Mucosa of descending colon (tissue), 3 donors: ENCODE data around the gene C2CD3. TPM values are rescaled to one million over a fixed set of nuclear protein-coding genes. Genes with fewer than 3 reads are reported as not detected.
A peak's percentile ranks its signal among the peaks of the same experiment; 100 is the strongest.
"Not testable (repeated sequence)": the region's sequence is repeated elsewhere in the genome, so short reads cannot be mapped to it uniquely, and the experiment has no call there.

Source experiments
- ATAC-seq: fragments of 200-7000 bp; cut with Tn5 transposase; one replicate; pipeline ENCODE4 v1.9.1; 2020; ENCODE audit warnings: mild to moderate bottlenecking, moderate library complexity
- DNase-seq, 3 donors: peaks; one replicate each; pipeline ENCODE4 v3.0.0-alpha.2; 2020
- H3K36me3 ChIP-seq: fragments of 200-600 bp; one replicate; pipeline ENCODE4 v1.8.0; 2021; ENCODE audit warnings: low read depth, mild to moderate bottlenecking
- H3K4me1 ChIP-seq: fragments of 200-600 bp; one replicate; pipeline ENCODE4 v1.8.0; 2021; ENCODE audit warnings: low read depth, mild to moderate bottlenecking
- H3K4me3 ChIP-seq: fragments of 200-600 bp; one replicate; pipeline ENCODE4 v1.8.0; 2021; ENCODE audit warnings: mild to moderate bottlenecking
- H3K9me3 ChIP-seq: fragments of 200-600 bp; one replicate; pipeline ENCODE4 v1.8.0; 2021; ENCODE audit warnings: mild to moderate bottlenecking
- intact Hi-C, 2 donors: fragments of 100-400 bp; cut with DNase I in 1 of 2; cut with micrococcal nuclease in 1 of 2; formaldehyde crosslinking; loops; one replicate each; pipeline versions ENCODE4 v1.11.0 to v1.11.1; 2022; cut with DNase I, micrococcal nuclease
- total RNA-seq, 3 donors: library from RNA; stranded (reverse); fragmentation: NEBNext Ultra II Directional in 2 of 3; extraction: Animal tissue kit (Norgen Biotek cat#: 25700) in 2 of 3; gene quantifications; one replicate each; pipeline versions ENCODE4 v1.2.1 to v1.2.4, GENCODE V29; 2021 to 2023
- TF ChIP-seq, protein P1 (sequence below): fragments of 200-600 bp; IDR thresholded peaks from one replicate; pipeline ENCODE4 v1.8.0; 2022; ENCODE audit warnings: antibody characterized with exemption, mild to moderate bottlenecking
- donor health status: DM: no; HTN: no; CAD: no; lungs with moderate emphysema.
- donor health status: DM: no; HTN: no; CAD: no.
- donor health status: DM: no; HTN: yes; CAD: no.

C2CD3 gene
- total RNA-seq, 3 donors from 2014 or later, result 22.3 to 37.2 (median 32.1) TPM

GRCh38 chr11:73995247-73995646 is 175.6 kb downstream of the C2CD3 start:
- no peaks in the 10 kb centered on the region for H3K9me3 ChIP-seq
- no peak for DNase-seq
- H3K4me1 ChIP-seq, result peaks cover 4% of the 10 kb centered on the region
- TF ChIP-seq, protein P1, sequence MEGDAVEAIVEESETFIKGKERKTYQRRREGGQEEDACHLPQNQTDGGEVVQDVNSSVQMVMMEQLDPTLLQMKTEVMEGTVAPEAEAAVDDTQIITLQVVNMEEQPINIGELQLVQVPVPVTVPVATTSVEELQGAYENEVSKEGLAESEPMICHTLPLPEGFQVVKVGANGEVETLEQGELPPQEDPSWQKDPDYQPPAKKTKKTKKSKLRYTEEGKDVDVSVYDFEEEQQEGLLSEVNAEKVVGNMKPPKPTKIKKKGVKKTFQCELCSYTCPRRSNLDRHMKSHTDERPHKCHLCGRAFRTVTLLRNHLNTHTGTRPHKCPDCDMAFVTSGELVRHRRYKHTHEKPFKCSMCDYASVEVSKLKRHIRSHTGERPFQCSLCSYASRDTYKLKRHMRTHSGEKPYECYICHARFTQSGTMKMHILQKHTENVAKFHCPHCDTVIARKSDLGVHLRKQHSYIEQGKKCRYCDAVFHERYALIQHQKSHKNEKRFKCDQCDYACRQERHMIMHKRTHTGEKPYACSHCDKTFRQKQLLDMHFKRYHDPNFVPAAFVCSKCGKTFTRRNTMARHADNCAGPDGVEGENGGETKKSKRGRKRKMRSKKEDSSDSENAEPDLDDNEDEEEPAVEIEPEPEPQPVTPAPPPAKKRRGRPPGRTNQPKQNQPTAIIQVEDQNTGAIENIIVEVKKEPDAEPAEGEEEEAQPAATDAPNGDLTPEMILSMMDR, result no peak
- ATAC-seq, result peak; percentile 66
- H3K4me3 ChIP-seq, result no peak overlapping the region
- intact Hi-C loops, result no loop called here
- no peaks in the 10 kb centered on the region for H3K36me3 ChIP-seq

DNA sequence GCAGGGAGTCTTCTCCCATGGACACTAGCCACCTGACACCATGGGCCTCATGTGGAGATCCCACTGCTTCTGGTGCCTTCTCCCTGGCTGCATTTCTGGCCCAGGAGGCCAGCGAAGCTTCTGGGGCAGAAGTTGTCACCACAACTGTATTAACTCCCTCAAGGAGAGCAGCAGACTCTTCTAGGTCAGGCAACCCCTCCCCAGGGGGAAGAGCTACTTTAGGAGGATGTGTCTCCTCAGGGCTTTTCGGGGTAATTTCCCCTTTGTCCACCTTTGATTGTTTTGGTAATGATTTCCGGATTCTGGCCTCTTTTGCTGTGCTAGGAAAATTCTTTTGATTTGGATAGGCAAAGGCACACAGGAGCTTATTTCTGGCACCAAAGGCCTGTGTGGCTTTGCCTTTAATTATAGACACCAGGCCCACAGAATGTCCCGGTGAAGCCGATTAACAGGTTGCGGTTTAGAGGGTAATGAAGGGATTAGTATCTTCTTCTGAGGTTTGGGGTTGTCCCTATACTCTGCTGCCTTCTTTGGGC is 179.3 kb downstream of the C2CD3 start:
- intact Hi-C loops, result no loop called here
- no peaks in the 10 kb centered on the region for H3K9me3 ChIP-seq
- TF ChIP-seq, protein P1, result no peak
- no peak for DNase-seq
- H3K4me3 ChIP-seq, result no peak overlapping the region
- H3K4me1 ChIP-seq, result peaks cover 4% of the 10 kb centered on the region
- H3K36me3 ChIP-seq, result no peaks in the 10 kb centered on the region
- ATAC-seq, result no peak

DNA sequence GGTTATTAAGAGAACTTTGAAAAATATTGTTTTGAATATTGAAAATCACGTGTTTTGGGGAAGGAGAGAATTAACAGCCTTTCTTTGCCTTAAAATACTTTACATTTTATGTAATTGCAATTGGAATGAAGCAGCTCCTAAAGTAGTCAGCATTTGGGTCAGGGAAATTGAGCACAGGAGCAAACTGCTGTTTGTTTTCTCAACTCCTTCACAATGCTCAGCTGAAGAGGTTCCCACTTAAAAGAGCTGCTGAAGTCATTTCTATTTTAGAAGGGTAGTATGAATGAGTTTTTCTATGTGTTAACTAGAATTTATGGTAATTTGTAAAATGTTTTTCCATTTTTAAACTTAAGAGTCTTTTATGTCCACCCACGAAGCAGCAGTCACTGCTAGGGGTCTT is 180.1 kb downstream of the C2CD3 start:
- no peaks in the 10 kb centered on the region for H3K4me1 ChIP-seq
- DNase-seq, result no peak
- intact Hi-C loops, result no loop called here
- TF ChIP-seq, protein P1, result no peak
- H3K9me3 ChIP-seq, result no peaks in the 10 kb centered on the region
- no peaks in the 10 kb centered on the region for H3K36me3 ChIP-seq
- no peak for ATAC-seq
- H3K4me3 ChIP-seq, result no peak overlapping the region

DNA sequence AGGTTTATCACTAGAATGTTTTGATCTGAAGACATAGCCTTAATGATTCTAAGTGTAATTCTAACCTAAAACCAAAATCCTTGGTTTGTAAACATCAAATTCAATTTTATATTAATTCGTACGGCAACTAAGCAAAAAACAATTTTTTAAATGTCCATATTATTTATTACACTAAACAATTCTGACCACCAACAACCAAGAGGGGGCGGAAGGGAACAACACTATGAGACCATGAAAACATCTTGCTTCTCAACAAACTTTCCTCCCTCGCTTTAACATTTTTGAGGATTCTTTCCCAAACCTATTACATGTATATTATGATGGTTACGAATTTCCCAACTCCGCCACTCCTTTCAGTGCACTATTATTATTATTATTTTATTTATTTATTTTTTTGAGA is 181.6 kb downstream of the C2CD3 start:
- H3K4me3 ChIP-seq, result no peak overlapping the region
- no peaks in the 10 kb centered on the region for H3K36me3 ChIP-seq
- TF ChIP-seq, protein P1, result no peak
- H3K4me1 ChIP-seq, result no peaks in the 10 kb centered on the region
- DNase-seq (peak in 1 of 3 donors; percentile 48), ATAC-seq (no peak)
- intact Hi-C loops, result no loop called here
- H3K9me3 ChIP-seq, result no peaks in the 10 kb centered on the region

- Histone ChIP-seq H3K9me3 (no peaks in the 10 kb centered on the region), H3K36me3 (no peaks in the 10 kb centered on the region), H3K4me3 (no peak overlapping the region), H3K4me1 (peaks cover 5% of the 10 kb centered on the region)
- TF ChIP-seq, protein P1, result no peak
- ATAC-seq (no peak), DNase-seq (no peak)
- intact Hi-C loops, result no loop called here
Observed at GRCh38 chr11:73988227-73988626, 182.6 kb downstream of the C2CD3 start.

DNA sequence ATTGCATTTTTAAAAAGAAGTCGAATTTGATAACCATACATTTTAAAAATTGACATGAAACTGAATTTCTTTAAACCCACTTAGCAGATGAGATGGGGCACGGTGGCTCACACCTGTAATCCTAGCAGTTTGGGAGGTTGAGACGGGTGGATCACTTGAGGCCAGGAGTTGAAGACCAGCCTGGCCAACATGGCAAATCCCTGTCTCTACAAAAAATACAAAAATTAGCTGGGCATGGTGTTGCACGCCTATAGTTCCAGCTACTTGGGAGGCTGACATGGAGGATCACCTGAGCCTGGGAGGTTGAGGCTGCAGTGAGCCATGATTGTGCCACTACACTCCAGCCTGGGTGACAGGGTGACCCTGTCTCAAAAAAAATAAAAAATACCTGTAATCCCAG is 185.1 kb downstream of the C2CD3 start:
- H3K4me1 ChIP-seq, result peaks cover 11% of the 10 kb centered on the region
- DNase-seq, ATAC-seq, H3K36me3 ChIP-seq, intact Hi-C loops, H3K4me3 ChIP-seq, H3K9me3 ChIP-seq: not testable (repeated sequence)
